Endothelial cell of umbilical vein (primary cell): Measurements from ENCODE around the gene MMP25. TPM values are rescaled to one million over a fixed set of nuclear protein-coding genes. Genes with fewer than 3 reads are reported as not detected.
"Not testable (repeated sequence)": the region's sequence is repeated elsewhere in the genome, so short reads cannot be mapped to it uniquely, and the experiment has no call there.

Source experiments
- BruUV-seq: library from RNA; stranded (reverse); fragments of 400-500 nt; replicated peaks from 2 replicates; lab custom pipeline; 2021; lab: Mats Ljungman, UMichigan
- CTCF ChIA-PET: fragments of 300-600, 350-600 bp; sonication (Branson Sonifier 250); formaldehyde crosslinking; loops from one replicate; lab custom pipeline; 2021; ENCODE audit warnings: antibody characterized with exemption, inconsistent platforms; lab: Charles Lee
- POLR2A ChIA-PET: fragments of 300-600, 350-600 bp; sonication (Branson Sonifier 250); formaldehyde crosslinking; loops from one replicate; lab custom pipeline; 2021; ENCODE audit warnings: antibody characterized with exemption, inconsistent platforms; lab: Charles Lee
- DNase-seq: peaks from one replicate; pipeline ENCODE4 v3.0.0-alpha.2; 2011; ENCODE audit warnings: low read depth, low spot score
- FAIRE-seq: peaks from 2 replicates; lab custom pipeline; 2011; peaks lifted over from hg19 to GRCh38; lab: Jason Lieb, UNC
- H2AFZ ChIP-seq: 2 replicates; pipeline ENCODE4 v1.6.0; 2012; ENCODE audit warnings: low read depth, low read length, control low read depth, inconsistent platforms
- H3K27ac ChIP-seq: 2 replicates; pipeline ENCODE4 v1.5.1; 2011; ENCODE audit warnings: low read depth, mild to moderate bottlenecking, control low read depth, low read length, moderate library complexity; ENCODE audit not compliant: insufficient read depth
- H3K27me3 ChIP-seq, 2 experiments: 2 replicates each; pipeline versions ENCODE4 v1.6.0 to v1.6.1; 2011; ENCODE audit warnings: low read length in 2 of 2, mixed read lengths in 1 of 2; ENCODE audit not compliant: control insufficient read depth in 2 of 2, insufficient read depth in 2 of 2
- H3K36me3 ChIP-seq, 2 experiments: 2 replicates in 1 of 2; 3 replicates in 1 of 2; pipeline ENCODE4 v1.5.1; 2011; ENCODE audit warnings: low read length in 2 of 2, mild to moderate bottlenecking in 1 of 2, moderate library complexity in 1 of 2; ENCODE audit not compliant: control insufficient read depth in 2 of 2, insufficient read depth in 2 of 2; ENCODE audit errors: extremely low read depth in 1 of 2
- H3K4me1 ChIP-seq: 3 replicates; pipeline ENCODE4 v1.5.1; 2011; ENCODE audit warnings: mild to moderate bottlenecking, low read length; ENCODE audit not compliant: control insufficient read depth, insufficient read depth; ENCODE audit errors: extremely low read depth
- H3K4me2 ChIP-seq: 2 replicates; pipeline ENCODE4 v1.6.1; 2011; ENCODE audit warnings: low read length, control low read depth, mixed read lengths; ENCODE audit not compliant: insufficient read depth
- H3K4me3 ChIP-seq, 3 experiments: fragments of 200-600 bp in 1 of 3; sonication (generic), shearing (Covaris generic) in 1 of 3; replicated peaks in 1 of 3; 2 replicates each; pipeline ENCODE4 v1.5.1; 2011 to 2016; ENCODE audit warnings: control low read depth in 3 of 3, low read length in 3 of 3, mild to moderate bottlenecking in 2 of 3, inconsistent platforms in 1 of 3, low read depth in 1 of 3, moderate library complexity in 1 of 3; ENCODE audit not compliant: insufficient read depth in 1 of 3
- H3K79me2 ChIP-seq: 2 replicates; pipeline ENCODE4 v1.6.0; 2012; ENCODE audit warnings: low read length, inconsistent platforms; ENCODE audit not compliant: control insufficient read depth, insufficient read depth
- H3K9ac ChIP-seq: replicated peaks from 2 replicates; pipeline ENCODE3; 2011; ENCODE audit warnings: low read length, control low read depth; ENCODE audit not compliant: insufficient read depth; ENCODE audit errors: extremely low read depth
- H3K9me1 ChIP-seq: replicated peaks from 3 replicates; pipeline ENCODE4 v1.6.0; 2011; ENCODE audit warnings: mild to moderate bottlenecking, low read length; ENCODE audit not compliant: control insufficient read depth, insufficient read depth; ENCODE audit errors: extremely low read depth
- H3K9me3 ChIP-seq: replicated peaks from 2 replicates; pipeline ENCODE4 v1.5.1; 2012; ENCODE audit warnings: low read length, inconsistent platforms; ENCODE audit not compliant: control insufficient read depth, insufficient read depth
- H4K20me1 ChIP-seq: replicated peaks from 2 replicates; pipeline ENCODE3; 2011; ENCODE audit warnings: mild to moderate bottlenecking, low read length; ENCODE audit not compliant: control insufficient read depth, insufficient read depth; ENCODE audit errors: extremely low read depth
- EZH2 ChIP-seq: IDR thresholded peaks from 2 replicates; pipeline ENCODE4 v1.6.1; 2012; ENCODE audit warnings: borderline replicate concordance, low read depth, mild to moderate bottlenecking, moderate library complexity, low read length, inconsistent platforms; ENCODE audit not compliant: severe bottlenecking
- FOS ChIP-seq: IDR thresholded peaks from 2 replicates; pipeline ENCODE4 v1.6.1; 2011; ENCODE audit warnings: mild to moderate bottlenecking, low read length, moderate library complexity, borderline replicate concordance; ENCODE audit not compliant: insufficient read depth
- GATA2 ChIP-seq: IDR thresholded peaks from 2 replicates; pipeline ENCODE4 v1.7.0; 2011; ENCODE audit warnings: low read depth, mild to moderate bottlenecking, moderate library complexity, mixed read lengths, low read length; ENCODE audit not compliant: insufficient read length, insufficient read depth
- JUN ChIP-seq: IDR thresholded peaks from 2 replicates; pipeline ENCODE4 v1.6.1; 2011; ENCODE audit warnings: borderline replicate concordance, low read depth; ENCODE audit not compliant: insufficient read length, insufficient read depth
- MAX ChIP-seq: IDR thresholded peaks from 2 replicates; pipeline ENCODE4 v1.6.1; 2011; ENCODE audit not compliant: insufficient read depth, insufficient read length
- MYC ChIP-seq: IDR thresholded peaks from one replicate; pipeline ENCODE4 v1.6.1; 2011; ENCODE audit warnings: mild to moderate bottlenecking, low read depth, low read length
- POLR2A ChIP-seq: IDR thresholded peaks from 2 replicates; pipeline ENCODE4 v1.6.1; 2012; ENCODE audit warnings: low read depth, mild to moderate bottlenecking, control low read depth, low read length
- POLR2AphosphoS5 ChIP-seq: IDR thresholded peaks from 2 replicates; pipeline ENCODE4 v1.6.1; 2012; ENCODE audit warnings: low read depth, mild to moderate bottlenecking, control low read depth, low read length, moderate library complexity; ENCODE audit not compliant: insufficient read depth
- dilution Hi-C: fragments of 300-500 bp; cut with MboI; formaldehyde crosslinking; loops from one replicate; pipeline ENCODE4 v1.15.0; 2019; ENCODE audit warnings: low sequenced_read_pairs; ENCODE audit not compliant: extremely low pct_ligation_motif_present
- intact Hi-C: fragments of 100-400 bp; cut with micrococcal nuclease; formaldehyde crosslinking; loops from one replicate; pipeline ENCODE4 v1.10.0; 2022
- polyA plus RNA-seq, 4 experiments: library from polyadenylated mRNA; depleted of rRNA in 3 of 4; stranded (reverse) in 3 of 4; unstranded in 1 of 4; fragments of >200 nt; gene quantifications; 2 replicates each; pipeline versions ENCODE4 v1.2.1 to v1.2.3, GENCODE V29; 2011 to 2012; ENCODE audit warnings: missing spikeins in 1 of 4
- total RNA-seq: library from RNA; stranded (reverse); gene quantifications from 2 replicates; pipeline ENCODE4 v1.2.3, GENCODE V29; 2021
- TF ChIP-seq, protein P1 (sequence below), 2 donors: IDR thresholded peaks; 1 replicate in 1 of 2; 2 replicates in 1 of 2; pipeline ENCODE4 v1.5.1; 2011; ENCODE audit warnings: low read length in 2 of 2, mild to moderate bottlenecking in 2 of 2, moderate library complexity in 2 of 2, control low read depth in 1 of 2, inconsistent platforms in 1 of 2, low read depth in 1 of 2; ENCODE audit not compliant: insufficient read depth in 1 of 2; ENCODE audit errors: extremely low read depth in 1 of 2

MMP25 gene
- total and polyA plus RNA-seq, 2 donors (not counting 3 experiments of a cell fraction or from before 2014, with no cell fraction given), result 0.08 to 0.35 TPM

DNA sequence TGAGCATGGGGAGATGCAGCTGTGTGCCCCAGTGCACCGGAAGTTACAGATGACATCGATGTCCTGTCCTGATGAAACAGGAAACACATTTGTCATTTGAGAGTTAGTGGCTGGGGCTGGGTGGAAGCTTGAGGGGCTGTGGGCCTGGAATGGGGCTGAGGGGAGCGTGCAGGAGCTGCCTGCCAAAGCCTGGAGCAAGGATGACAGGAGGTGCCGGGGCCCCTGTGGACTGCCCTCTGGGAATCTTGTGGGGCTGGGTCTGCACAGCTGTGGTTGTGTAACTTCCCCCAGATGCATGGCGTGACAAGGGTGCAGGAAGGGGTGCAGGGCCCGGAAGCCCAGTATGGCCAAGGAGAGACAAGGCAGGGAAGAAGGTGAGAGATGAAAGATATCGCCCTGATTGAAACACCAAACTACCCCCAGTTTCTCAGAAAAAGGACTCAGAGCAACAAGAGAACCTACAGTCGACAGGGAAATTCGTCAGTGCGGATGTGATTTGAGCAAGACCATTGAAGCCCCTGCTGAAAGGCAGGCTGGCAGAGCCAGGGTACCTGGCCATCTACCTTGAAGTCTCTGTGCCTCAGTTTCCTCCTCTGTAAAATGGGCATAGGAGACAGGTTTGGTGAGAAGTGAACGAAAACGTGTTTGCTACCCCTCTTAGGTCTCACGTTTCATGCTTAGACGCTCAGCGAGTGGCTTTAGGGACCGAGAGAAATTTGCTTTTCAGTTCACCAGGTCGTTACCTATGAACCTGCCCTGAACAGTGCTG is 8.8 kb downstream of the MMP25 start:
- FAIRE-seq (no peak), DNase-seq (no peak)
- H3K4me1 ChIP-seq, result peaks cover 9% of the 10 kb centered on the region
- no peak overlapping the region for H3K4me2 ChIP-seq
- POLR2A ChIA-PET, result no interaction called here
- TF ChIP-seq MAX (no peak), MYC (no peak), EZH2 (no peak), FOS (no peak), POLR2AphosphoS5 (no peak), GATA2 (no peak), POLR2A (no peak), JUN (no peak)
- TF ChIP-seq, protein P1, sequence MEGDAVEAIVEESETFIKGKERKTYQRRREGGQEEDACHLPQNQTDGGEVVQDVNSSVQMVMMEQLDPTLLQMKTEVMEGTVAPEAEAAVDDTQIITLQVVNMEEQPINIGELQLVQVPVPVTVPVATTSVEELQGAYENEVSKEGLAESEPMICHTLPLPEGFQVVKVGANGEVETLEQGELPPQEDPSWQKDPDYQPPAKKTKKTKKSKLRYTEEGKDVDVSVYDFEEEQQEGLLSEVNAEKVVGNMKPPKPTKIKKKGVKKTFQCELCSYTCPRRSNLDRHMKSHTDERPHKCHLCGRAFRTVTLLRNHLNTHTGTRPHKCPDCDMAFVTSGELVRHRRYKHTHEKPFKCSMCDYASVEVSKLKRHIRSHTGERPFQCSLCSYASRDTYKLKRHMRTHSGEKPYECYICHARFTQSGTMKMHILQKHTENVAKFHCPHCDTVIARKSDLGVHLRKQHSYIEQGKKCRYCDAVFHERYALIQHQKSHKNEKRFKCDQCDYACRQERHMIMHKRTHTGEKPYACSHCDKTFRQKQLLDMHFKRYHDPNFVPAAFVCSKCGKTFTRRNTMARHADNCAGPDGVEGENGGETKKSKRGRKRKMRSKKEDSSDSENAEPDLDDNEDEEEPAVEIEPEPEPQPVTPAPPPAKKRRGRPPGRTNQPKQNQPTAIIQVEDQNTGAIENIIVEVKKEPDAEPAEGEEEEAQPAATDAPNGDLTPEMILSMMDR (IDR thresholded peaks at IDR 0.05; ENCODE audit: extremely low read depth in 1 of 2, insufficient read depth in 1 of 2, low read depth in 1 of 2, low read length in 2 of 2), result no peak
- H3K9me1 ChIP-seq, result no peaks in the 10 kb centered on the region
- no peaks in the 10 kb centered on the region for H3K36me3 ChIP-seq
- no TSS peak for BruUV-seq
- H3K79me2 ChIP-seq, result no peaks in the 10 kb centered on the region
- no peak overlapping the region for H3K27ac ChIP-seq
- H3K27me3 ChIP-seq, result no peaks in the 10 kb centered on the region
- intact Hi-C loops, result no loop called here
- dilution Hi-C loops, result no loop called here
- CTCF ChIA-PET, result interaction anchor here (1.9 kb wide), 1 partner anchor 24 kb away, joined by 4 read pairs; no protein-coding TSS in a partner anchor
- H3K9ac ChIP-seq, result no peak overlapping the region
- H4K20me1 ChIP-seq, result no peaks in the 10 kb centered on the region
- H2AFZ ChIP-seq, result no peak overlapping the region
- H3K9me3 ChIP-seq, result no peaks in the 10 kb centered on the region
- no peak overlapping the region for H3K4me3 ChIP-seq

- FAIRE-seq, H3K9me3 ChIP-seq, H3K36me3 ChIP-seq, H3K27me3 ChIP-seq, H4K20me1 ChIP-seq, H3K4me1 ChIP-seq, BruUV-seq, H2AFZ ChIP-seq, H3K4me3 ChIP-seq, dilution Hi-C loops, H3K9ac ChIP-seq, H3K9me1 ChIP-seq, DNase-seq, POLR2A ChIA-PET, H3K4me2 ChIP-seq, intact Hi-C loops, H3K79me2 ChIP-seq, H3K27ac ChIP-seq: not testable (repeated sequence)
- CTCF ChIA-PET, result interaction anchor here (0.8 to 1.9 kb wide), 4 partner anchors 10 to 74 kb away, joined by 3 to 6 read pairs (median 4); partner anchors contain the start of gene IL32
Measured at GRCh38 chr16:3055734-3056115, 9.4 kb downstream of the MMP25 start.
